ENCODE measurements around the gene LRP1. TPM values are rescaled to one million over a fixed set of nuclear protein-coding genes. Genes with fewer than 3 reads are reported as not detected.

LRP1 gene
- total RNA-seq, 1 donor from 2014 or later, result 477 TPM

DNA sequence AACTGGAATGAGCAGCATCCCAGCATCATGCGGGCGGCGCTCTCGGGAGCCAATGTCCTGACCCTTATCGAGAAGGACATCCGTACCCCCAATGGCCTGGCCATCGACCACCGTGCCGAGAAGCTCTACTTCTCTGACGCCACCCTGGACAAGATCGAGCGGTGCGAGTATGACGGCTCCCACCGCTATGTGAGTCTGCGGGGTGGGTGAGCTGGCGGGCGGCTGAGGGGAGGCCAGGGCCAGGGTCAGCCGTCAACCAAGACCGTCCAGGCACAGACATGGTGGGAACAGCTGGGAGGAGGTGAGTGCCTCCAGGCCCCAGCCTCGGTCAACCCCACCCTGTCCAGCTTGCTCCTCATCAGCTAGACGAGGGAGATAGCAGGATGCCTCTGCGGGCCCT is 62.5 kb downstream of the LRP1 start:
- Histone ChIP-seq H3K4me3 (no peak overlapping the region), H3K4me1 (no peaks in the 10 kb centered on the region), H3K9me3 (no peaks in the 10 kb centered on the region), H3K36me3 (peaks cover 0 to 94% of the 10 kb centered on the region in 2 donors), H3K27ac (no peak overlapping the region), H3K27me3 (no peaks in the 10 kb centered on the region)
- TF ChIP-seq POLR2AphosphoS5 (IDR thresholded peaks at IDR 0.05; ENCODE audit: insufficient read depth in 1 of 2, low read depth in 1 of 2) (no peak), POLR2A (IDR thresholded peaks at IDR 0.05) (no peak)
- TF ChIP-seq, protein P1, sequence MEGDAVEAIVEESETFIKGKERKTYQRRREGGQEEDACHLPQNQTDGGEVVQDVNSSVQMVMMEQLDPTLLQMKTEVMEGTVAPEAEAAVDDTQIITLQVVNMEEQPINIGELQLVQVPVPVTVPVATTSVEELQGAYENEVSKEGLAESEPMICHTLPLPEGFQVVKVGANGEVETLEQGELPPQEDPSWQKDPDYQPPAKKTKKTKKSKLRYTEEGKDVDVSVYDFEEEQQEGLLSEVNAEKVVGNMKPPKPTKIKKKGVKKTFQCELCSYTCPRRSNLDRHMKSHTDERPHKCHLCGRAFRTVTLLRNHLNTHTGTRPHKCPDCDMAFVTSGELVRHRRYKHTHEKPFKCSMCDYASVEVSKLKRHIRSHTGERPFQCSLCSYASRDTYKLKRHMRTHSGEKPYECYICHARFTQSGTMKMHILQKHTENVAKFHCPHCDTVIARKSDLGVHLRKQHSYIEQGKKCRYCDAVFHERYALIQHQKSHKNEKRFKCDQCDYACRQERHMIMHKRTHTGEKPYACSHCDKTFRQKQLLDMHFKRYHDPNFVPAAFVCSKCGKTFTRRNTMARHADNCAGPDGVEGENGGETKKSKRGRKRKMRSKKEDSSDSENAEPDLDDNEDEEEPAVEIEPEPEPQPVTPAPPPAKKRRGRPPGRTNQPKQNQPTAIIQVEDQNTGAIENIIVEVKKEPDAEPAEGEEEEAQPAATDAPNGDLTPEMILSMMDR (IDR thresholded peaks at IDR 0.05), result no peak
- no peak for DNase-seq (ENCODE audit: extremely low spot score in 2 of 2)
- intact Hi-C loops (cut with DNase I), result no loop called here

- no peaks in the 10 kb centered on the region for H3K9me3 ChIP-seq
- H3K4me3 ChIP-seq, result no peak overlapping the region
- TF ChIP-seq POLR2A (IDR thresholded peaks at IDR 0.05) (no peak), POLR2AphosphoS5 (IDR thresholded peaks at IDR 0.05; ENCODE audit: insufficient read depth in 1 of 2, low read depth in 1 of 2) (no peak)
- TF ChIP-seq, protein P1 (IDR thresholded peaks at IDR 0.05), result no peak
- no peaks in the 10 kb centered on the region for H3K4me1 ChIP-seq
- no peak for DNase-seq (ENCODE audit: extremely low spot score in 2 of 2)
- no peaks in the 10 kb centered on the region for H3K27me3 ChIP-seq
- peaks cover 0 to 94% of the 10 kb centered on the region in 2 donors for H3K36me3 ChIP-seq
- no peak overlapping the region for H3K27ac ChIP-seq
- intact Hi-C loops (cut with DNase I), result no loop called here
Measured at GRCh38 chr12:57191410-57191809, 63.1 kb downstream of the LRP1 start.

GRCh38 chr12:57192920-57193319 is 64.6 kb downstream of the LRP1 start:
- no peak for DNase-seq (ENCODE audit: extremely low spot score in 2 of 2)
- intact Hi-C loops (cut with DNase I), result no loop called here
- Histone ChIP-seq H3K27ac (no peak overlapping the region), H3K4me1 (no peaks in the 10 kb centered on the region), H3K36me3 (peaks cover 0 to 94% of the 10 kb centered on the region in 2 donors), H3K27me3 (no peaks in the 10 kb centered on the region), H3K9me3 (no peaks in the 10 kb centered on the region), H3K4me3 (no peak overlapping the region)
- TF ChIP-seq POLR2A (IDR thresholded peaks at IDR 0.05) (no peak), POLR2AphosphoS5 (IDR thresholded peaks at IDR 0.05; ENCODE audit: insufficient read depth in 1 of 2, low read depth in 1 of 2) (no peak)
- TF ChIP-seq, protein P1 (IDR thresholded peaks at IDR 0.05), result no peak

- peaks cover 0 to 94% of the 10 kb centered on the region in 2 donors for H3K36me3 ChIP-seq
Measured at GRCh38 chr12:57193706-57194245, 65.5 kb downstream of the LRP1 start.

GRCh38 chr12:57194253-57194652 is 66.0 kb downstream of the LRP1 start:
- H3K27ac ChIP-seq, result no peak overlapping the region
- H3K9me3 ChIP-seq, result no peaks in the 10 kb centered on the region
- H3K4me3 ChIP-seq, result no peak overlapping the region
- intact Hi-C loops (cut with DNase I), result no loop called here
- H3K27me3 ChIP-seq, result no peaks in the 10 kb centered on the region
- no peaks in the 10 kb centered on the region for H3K4me1 ChIP-seq
- peaks cover 0 to 94% of the 10 kb centered on the region in 2 donors for H3K36me3 ChIP-seq
- no peak for DNase-seq (ENCODE audit: extremely low spot score in 2 of 2)
- TF ChIP-seq POLR2A (IDR thresholded peaks at IDR 0.05) (no peak), POLR2AphosphoS5 (IDR thresholded peaks at IDR 0.05; ENCODE audit: insufficient read depth in 1 of 2, low read depth in 1 of 2) (no peak)
- TF ChIP-seq, protein P1 (IDR thresholded peaks at IDR 0.05), result no peak

More at GRCh38 chr12:57193706-57194245, 65.5 kb downstream of the LRP1 start:
- Histone ChIP-seq H3K4me3 (no peak overlapping the region), H3K4me1 (no peaks in the 10 kb centered on the region), H3K9me3 (no peaks in the 10 kb centered on the region), H3K27ac (no peak overlapping the region), H3K27me3 (no peaks in the 10 kb centered on the region)
- TF ChIP-seq POLR2A (IDR thresholded peaks at IDR 0.05) (no peak), POLR2AphosphoS5 (IDR thresholded peaks at IDR 0.05; ENCODE audit: insufficient read depth in 1 of 2, low read depth in 1 of 2) (no peak)
- TF ChIP-seq, protein P1 (IDR thresholded peaks at IDR 0.05), result no peak
- DNase-seq (ENCODE audit: extremely low spot score in 2 of 2), result no peak
- intact Hi-C loops (cut with DNase I), result no loop called here

All from vagina (tissue), 2 donors.